ENCODE measurements around the gene CLCN7. TPM values are rescaled to one million over a fixed set of nuclear protein-coding genes. Genes with fewer than 3 reads are reported as not detected.

Gene CLCN7
- total RNA-seq, 4 donors from 2014 or later, result 61.1 to 134 (median 100) TPM

GRCh38 chr16:1496464-1496863 is 21.6 kb upstream of the CLCN7 start:
- Histone ChIP-seq H3K4me3 (no peak overlapping the region), H3K27ac (no peak overlapping the region), H3K9me3 (no peaks in the 10 kb centered on the region), H3K4me1 (peaks cover 25% of the 10 kb centered on the region), H3K27me3 (no peaks in the 10 kb centered on the region), H3K36me3 (peaks cover 59% of the 10 kb centered on the region)
- TF ChIP-seq, protein P1, sequence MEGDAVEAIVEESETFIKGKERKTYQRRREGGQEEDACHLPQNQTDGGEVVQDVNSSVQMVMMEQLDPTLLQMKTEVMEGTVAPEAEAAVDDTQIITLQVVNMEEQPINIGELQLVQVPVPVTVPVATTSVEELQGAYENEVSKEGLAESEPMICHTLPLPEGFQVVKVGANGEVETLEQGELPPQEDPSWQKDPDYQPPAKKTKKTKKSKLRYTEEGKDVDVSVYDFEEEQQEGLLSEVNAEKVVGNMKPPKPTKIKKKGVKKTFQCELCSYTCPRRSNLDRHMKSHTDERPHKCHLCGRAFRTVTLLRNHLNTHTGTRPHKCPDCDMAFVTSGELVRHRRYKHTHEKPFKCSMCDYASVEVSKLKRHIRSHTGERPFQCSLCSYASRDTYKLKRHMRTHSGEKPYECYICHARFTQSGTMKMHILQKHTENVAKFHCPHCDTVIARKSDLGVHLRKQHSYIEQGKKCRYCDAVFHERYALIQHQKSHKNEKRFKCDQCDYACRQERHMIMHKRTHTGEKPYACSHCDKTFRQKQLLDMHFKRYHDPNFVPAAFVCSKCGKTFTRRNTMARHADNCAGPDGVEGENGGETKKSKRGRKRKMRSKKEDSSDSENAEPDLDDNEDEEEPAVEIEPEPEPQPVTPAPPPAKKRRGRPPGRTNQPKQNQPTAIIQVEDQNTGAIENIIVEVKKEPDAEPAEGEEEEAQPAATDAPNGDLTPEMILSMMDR (IDR thresholded peaks at IDR 0.05), result no peak
- TF ChIP-seq POLR2A (IDR thresholded peaks at IDR 0.05) (no peak), POLR2AphosphoS5 (IDR thresholded peaks at IDR 0.05) (no peak)
- DNase-seq (ENCODE audit: low spot score in 2 of 2), result no peak
- WGBS, result 92% methylated on average over 25 of the region's 25 CpGs

DNA sequence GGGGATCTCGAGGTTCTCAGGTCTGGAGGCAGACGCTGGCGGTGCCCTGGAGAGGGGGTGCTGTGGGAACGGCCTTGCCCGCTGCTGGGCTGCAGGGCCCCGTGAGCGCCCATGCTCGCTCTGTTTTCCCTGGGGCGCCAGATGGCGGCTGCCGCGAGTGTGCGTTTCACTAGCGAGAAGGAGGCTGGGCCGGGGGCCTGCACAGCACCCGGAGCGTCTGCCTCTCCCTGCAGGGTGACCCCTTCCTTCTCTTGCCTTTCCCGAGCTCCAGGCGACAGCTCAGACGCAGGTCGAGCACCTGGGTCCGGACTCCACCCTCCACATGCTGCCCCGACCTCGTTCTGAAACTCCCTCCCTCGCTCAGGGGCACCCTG is 21.0 kb upstream of the CLCN7 start:
- no peak overlapping the region for H3K4me3 ChIP-seq
- H3K36me3 ChIP-seq, result peaks cover 53% of the 10 kb centered on the region
- no peak for DNase-seq (ENCODE audit: low spot score in 2 of 2)

DNA sequence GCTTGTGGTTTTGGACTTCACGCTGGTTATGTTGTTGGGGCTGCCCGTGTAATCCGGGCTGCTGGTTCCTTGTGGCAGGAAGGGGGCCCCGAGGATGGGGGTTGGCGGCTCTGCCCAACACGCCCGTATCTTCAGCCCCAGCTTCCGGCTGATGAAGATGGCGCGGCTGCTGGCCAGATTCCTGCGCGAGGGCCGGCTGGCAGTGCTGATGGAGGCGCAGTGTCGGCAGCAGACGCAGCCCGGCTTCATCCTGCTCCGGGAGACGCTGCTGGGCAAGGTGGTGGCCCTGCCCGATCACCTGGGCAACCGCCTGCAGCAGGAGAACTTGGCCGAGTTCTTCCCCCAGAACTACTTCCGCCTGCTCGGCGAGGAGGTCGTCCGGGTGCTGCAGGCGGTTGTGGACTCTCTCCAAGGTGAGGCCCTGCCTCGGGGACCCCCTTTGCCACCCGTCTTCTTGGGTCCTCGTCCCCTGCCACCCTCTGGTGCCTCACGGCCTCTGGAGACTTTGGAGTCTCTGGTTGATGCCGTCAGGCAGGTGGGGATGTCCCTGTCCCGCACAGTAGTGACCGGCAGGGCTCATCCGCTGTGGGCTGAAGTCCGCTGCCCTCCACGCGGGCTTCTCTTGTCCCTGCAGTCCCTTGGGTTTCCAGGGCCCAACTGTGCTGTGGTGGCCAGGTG is 20.5 kb upstream of the CLCN7 start:
- TF ChIP-seq, protein P1 (IDR thresholded peaks at IDR 0.05), result no peak
- TF ChIP-seq POLR2AphosphoS5 (IDR thresholded peaks at IDR 0.05) (no peak), POLR2A (IDR thresholded peaks at IDR 0.05) (no peak), EP300 (IDR thresholded peaks at IDR 0.05) (no peak)
- Histone ChIP-seq H3K27me3 (no peaks in the 10 kb centered on the region), H3K27ac (no peak overlapping the region), H3K36me3 (peaks cover 48% of the 10 kb centered on the region), H3K4me1 (peaks cover 25% of the 10 kb centered on the region), H3K4me3 (no peak overlapping the region), H3K9me3 (no peaks in the 10 kb centered on the region)
- WGBS, result 91% methylated on average over 13 of the region's 39 CpGs
- DNase-seq (ENCODE audit: low spot score in 2 of 2), result peak in 1 of 2 donors; percentile 62

More for the DNA sequence above, 21.0 kb upstream of the CLCN7 start:
- no peaks in the 10 kb centered on the region for H3K27me3 ChIP-seq
- no peak overlapping the region for H3K27ac ChIP-seq
- no peaks in the 10 kb centered on the region for H3K9me3 ChIP-seq
- no peak for TF ChIP-seq POLR2A (IDR thresholded peaks at IDR 0.05)
- TF ChIP-seq EP300 (IDR thresholded peaks at IDR 0.05), result no peak
- TF ChIP-seq, protein P1 (IDR thresholded peaks at IDR 0.05), result no peak
- no peak for TF ChIP-seq POLR2AphosphoS5 (IDR thresholded peaks at IDR 0.05)
- peaks cover 25% of the 10 kb centered on the region for H3K4me1 ChIP-seq
- WGBS, result 94% methylated on average over 16 of the region's 25 CpGs

DNA sequence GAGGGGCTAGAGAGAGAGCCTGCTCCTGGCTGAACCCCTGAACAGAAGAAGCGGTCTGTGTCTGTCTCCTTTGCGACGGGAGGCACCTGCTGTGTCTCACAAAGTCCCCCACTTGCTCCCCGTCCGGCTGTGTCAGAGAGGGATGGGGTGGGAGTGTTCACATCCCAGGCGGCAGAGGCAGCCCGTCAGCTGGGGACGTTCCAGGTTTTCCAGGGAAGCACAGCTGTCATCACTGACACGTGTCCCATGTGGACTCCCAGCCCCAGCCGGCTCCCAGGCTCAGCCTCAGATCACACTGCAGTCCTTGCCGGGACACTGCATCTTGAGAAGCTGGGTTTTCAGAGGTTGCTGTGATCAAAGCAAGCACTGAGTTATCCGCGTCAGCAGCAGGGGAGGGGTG is 19.9 kb upstream of the CLCN7 start:
- TF ChIP-seq EP300 (IDR thresholded peaks at IDR 0.05), result no peak
- no peak for TF ChIP-seq POLR2AphosphoS5 (IDR thresholded peaks at IDR 0.05)
- TF ChIP-seq POLR2A (IDR thresholded peaks at IDR 0.05), result no peak
- TF ChIP-seq, protein P1 (IDR thresholded peaks at IDR 0.05), result no peak
- peak in 1 of 2 donors; percentile 64 for DNase-seq (ENCODE audit: low spot score in 2 of 2)
- no peaks in the 10 kb centered on the region for H3K9me3 ChIP-seq
- peaks cover 41% of the 10 kb centered on the region for H3K36me3 ChIP-seq
- peak overlapping the region; percentile 68 for H3K4me3 ChIP-seq
- peaks cover 25% of the 10 kb centered on the region for H3K4me1 ChIP-seq
- no peaks in the 10 kb centered on the region for H3K27me3 ChIP-seq
- H3K27ac ChIP-seq, result no peak overlapping the region
- 67% methylated on average over 9 of the region's 13 CpGs for WGBS

- H3K4me3 ChIP-seq, result peak overlapping the region; percentile 68
- DNase-seq (ENCODE audit: low spot score in 2 of 2), result peak; percentile 80 to 84
- WGBS, result no CpG with 5 or more reads among the region's 25 CpGs
- no peak overlapping the region for H3K27ac ChIP-seq
- H3K36me3 ChIP-seq, result peaks cover 36% of the 10 kb centered on the region
- no peaks in the 10 kb centered on the region for H3K27me3 ChIP-seq
- H3K4me1 ChIP-seq, result peaks cover 25% of the 10 kb centered on the region
- H3K9me3 ChIP-seq, result no peaks in the 10 kb centered on the region
- TF ChIP-seq, protein P1 (IDR thresholded peaks at IDR 0.05), result peak; percentile 3 to 37
- TF ChIP-seq POLR2A (IDR thresholded peaks at IDR 0.05), result no peak
Observed at GRCh38 chr16:1494129-1494640, 19.4 kb upstream of the CLCN7 start.
